ENCODE measurements around the gene AOPEP. TPM values are rescaled to one million over a fixed set of nuclear protein-coding genes. Genes with fewer than 3 reads are reported as not detected.

The AOPEP gene
- total and polyA plus RNA-seq, 2 of the 13 experiments (the other 11 are each of a cell fraction or from before 2014, with no cell fraction given): 22.2 to 41.6 TPM

GRCh38 chr9:94906713-94907112 is 180.2 kb downstream of the AOPEP start (continued):
- TF ChIP-seq PHF21A (CRISPR knock-in tag; IDR thresholded peaks at IDR 0.05): no peak
- TF ChIP-seq SPEN (CRISPR knock-in tag; IDR thresholded peaks at IDR 0.05; ENCODE audit: low read depth): 0 out of 2 replicates have a peak, but pooled peaks have one; percentile 33
- no peak for TF ChIP-seq HBP1 (CRISPR knock-in tag; IDR thresholded peaks at IDR 0.05; ENCODE audit: low read depth)
- TF ChIP-seq TBX2 (CRISPR knock-in tag; IDR thresholded peaks at IDR 0.05; ENCODE audit: borderline replicate concordance): peak; percentile 58; the same call in 1 of the 2 replicates
- no peak for TF ChIP-seq AGO1 (IDR thresholded peaks at IDR 0.05; ENCODE audit: low read depth, low read length, poor library complexity, severe bottlenecking)
- peak; percentile 50; the same call in 1 of the 2 replicates for TF ChIP-seq FOXP4 (CRISPR knock-in tag; IDR thresholded peaks at IDR 0.05)
- no peak for TF ChIP-seq CHD4 (IDR thresholded peaks at IDR 0.05; ENCODE audit: borderline replicate concordance, low read length)
- TF ChIP-seq HOXD1 (CRISPR knock-in tag; IDR thresholded peaks at IDR 0.05): no peak
- no peak for TF ChIP-seq ZNF770 (CRISPR knock-in tag; IDR thresholded peaks at IDR 0.05)
- TF ChIP-seq MEF2D (CRISPR knock-in tag; IDR thresholded peaks at IDR 0.05): no peak
- TF ChIP-seq ZNF788 (CRISPR knock-in tag; IDR thresholded peaks at IDR 0.05; ENCODE audit: borderline replicate concordance): peak; percentile 36; the same call in 1 of the 2 replicates
- no peak for TF ChIP-seq ZFP36L2 (CRISPR knock-in tag; IDR thresholded peaks at IDR 0.05)
- no peak for TF ChIP-seq ZBTB21 (CRISPR knock-in tag; IDR thresholded peaks at IDR 0.05)
- TF ChIP-seq HNF4A (CRISPR knock-in tag; IDR thresholded peaks at IDR 0.05): peak; percentile 39; the same call in 1 of the 2 replicates
- no peak for TF ChIP-seq CBFB (CRISPR knock-in tag; IDR thresholded peaks at IDR 0.05)
- TF ChIP-seq BRD4 (CRISPR knock-in tag; IDR thresholded peaks at IDR 0.05): no peak
- peak; percentile 39; the same call in 1 of the 2 replicates for TF ChIP-seq MED1 (CRISPR knock-in tag; IDR thresholded peaks at IDR 0.05)
- no peak for TF ChIP-seq SAP130 (CRISPR knock-in tag; IDR thresholded peaks at IDR 0.05; ENCODE audit: low read depth)
- no peak for TF ChIP-seq CBX1 (IDR thresholded peaks at IDR 0.05; ENCODE audit: low read depth)
- TF ChIP-seq ZNF550 (CRISPR knock-in tag; IDR thresholded peaks at IDR 0.05; ENCODE audit: borderline replicate concordance): no peak
- no peak for TF ChIP-seq ZMAT5 (CRISPR knock-in tag; IDR thresholded peaks at IDR 0.05; ENCODE audit: borderline replicate concordance, low read depth)
- TF ChIP-seq SP4 (CRISPR knock-in tag; IDR thresholded peaks at IDR 0.05): no peak
- no peak for TF ChIP-seq TFE3 (CRISPR knock-in tag; IDR thresholded peaks at IDR 0.05)
- no peak for TF ChIP-seq U2AF2 (IDR thresholded peaks at IDR 0.05; ENCODE audit: low read depth, low read length)
- no peak for TF ChIP-seq NFRKB (IDR thresholded peaks at IDR 0.05)
